ENCODE measurements around the gene AMDHD2.

DNA sequence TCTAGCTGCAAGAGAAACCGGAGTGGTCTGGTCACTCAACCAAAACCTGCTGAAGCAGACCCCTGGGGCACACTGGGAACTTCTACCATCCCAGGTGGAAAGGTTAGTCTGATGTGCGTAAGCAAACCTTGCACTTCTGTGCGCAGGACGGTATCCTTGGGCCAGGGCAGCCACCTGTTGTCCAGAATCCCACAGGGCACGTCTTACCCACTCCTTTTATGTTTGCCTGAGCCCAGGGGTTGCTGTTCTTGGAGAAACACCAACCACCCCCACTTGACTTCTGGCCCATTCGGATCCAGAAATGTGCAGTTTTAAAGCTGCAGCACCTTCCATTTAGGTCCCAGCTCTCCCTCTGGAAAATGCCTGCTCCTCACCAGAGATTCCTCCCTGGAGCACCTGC, 26.6 kb upstream of the AMDHD2 start:
- TF ChIP-seq, protein P1, sequence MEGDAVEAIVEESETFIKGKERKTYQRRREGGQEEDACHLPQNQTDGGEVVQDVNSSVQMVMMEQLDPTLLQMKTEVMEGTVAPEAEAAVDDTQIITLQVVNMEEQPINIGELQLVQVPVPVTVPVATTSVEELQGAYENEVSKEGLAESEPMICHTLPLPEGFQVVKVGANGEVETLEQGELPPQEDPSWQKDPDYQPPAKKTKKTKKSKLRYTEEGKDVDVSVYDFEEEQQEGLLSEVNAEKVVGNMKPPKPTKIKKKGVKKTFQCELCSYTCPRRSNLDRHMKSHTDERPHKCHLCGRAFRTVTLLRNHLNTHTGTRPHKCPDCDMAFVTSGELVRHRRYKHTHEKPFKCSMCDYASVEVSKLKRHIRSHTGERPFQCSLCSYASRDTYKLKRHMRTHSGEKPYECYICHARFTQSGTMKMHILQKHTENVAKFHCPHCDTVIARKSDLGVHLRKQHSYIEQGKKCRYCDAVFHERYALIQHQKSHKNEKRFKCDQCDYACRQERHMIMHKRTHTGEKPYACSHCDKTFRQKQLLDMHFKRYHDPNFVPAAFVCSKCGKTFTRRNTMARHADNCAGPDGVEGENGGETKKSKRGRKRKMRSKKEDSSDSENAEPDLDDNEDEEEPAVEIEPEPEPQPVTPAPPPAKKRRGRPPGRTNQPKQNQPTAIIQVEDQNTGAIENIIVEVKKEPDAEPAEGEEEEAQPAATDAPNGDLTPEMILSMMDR (IDR thresholded peaks at IDR 0.05), result no peak
- no peak for TF ChIP-seq EP300 (IDR thresholded peaks at IDR 0.05; ENCODE audit: low read depth)
